ENCODE measurements around the gene SLC35B1. TPM values are rescaled to one million over a fixed set of nuclear protein-coding genes. Genes with fewer than 3 reads are reported as not detected.

Gene SLC35B1, protein sequence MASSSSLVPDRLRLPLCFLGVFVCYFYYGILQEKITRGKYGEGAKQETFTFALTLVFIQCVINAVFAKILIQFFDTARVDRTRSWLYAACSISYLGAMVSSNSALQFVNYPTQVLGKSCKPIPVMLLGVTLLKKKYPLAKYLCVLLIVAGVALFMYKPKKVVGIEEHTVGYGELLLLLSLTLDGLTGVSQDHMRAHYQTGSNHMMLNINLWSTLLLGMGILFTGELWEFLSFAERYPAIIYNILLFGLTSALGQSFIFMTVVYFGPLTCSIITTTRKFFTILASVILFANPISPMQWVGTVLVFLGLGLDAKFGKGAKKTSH
- 52.3 and 64.8 TPM in 2 replicates for total RNA-seq

DNA sequence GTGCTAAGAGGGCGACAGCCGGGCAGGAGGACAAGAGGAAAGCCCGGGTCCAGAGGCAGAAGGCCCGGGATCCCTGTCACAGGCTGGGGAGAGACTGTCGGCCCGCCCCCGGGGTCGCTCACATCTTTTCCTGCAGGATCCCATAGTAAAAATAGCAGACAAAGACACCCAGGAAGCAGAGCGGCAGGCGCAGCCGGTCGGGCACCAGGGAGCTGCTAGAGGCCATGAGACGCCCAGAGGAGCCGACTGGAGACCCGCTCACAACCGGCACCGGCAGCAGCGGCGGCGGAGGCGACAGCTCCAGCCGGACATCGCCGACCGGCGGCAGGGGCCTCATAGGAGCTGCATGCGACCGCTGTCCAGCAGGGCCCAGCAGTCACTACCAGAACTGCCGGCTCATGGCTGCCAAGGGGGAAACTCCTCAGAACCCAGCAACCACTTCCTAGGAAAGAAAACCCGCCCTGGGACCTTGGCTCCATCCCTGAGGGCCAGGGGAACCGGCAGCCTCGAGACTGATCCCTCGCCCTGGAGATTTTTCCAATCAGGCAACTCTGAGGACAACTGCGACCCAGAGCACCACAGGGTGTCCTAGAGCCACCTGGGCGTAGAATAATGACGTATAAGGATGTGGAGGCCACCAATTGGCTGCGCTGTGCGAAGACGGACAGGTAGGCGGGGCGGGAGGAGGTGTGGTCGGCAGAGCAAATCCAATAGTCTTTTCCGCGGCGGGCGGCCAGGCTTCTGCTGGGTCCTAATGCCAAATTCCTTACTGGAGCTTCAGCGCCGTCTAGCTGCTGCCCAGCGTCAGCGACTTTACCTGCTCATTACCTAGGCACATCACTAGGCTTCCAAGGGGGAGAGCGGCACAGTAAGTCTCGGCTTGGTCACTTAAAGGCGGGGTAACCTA is at the start of gene SLC35B1:
Gene SLC35B1 (minus strand): TSS at position 357 of the 907 bp plus-strand sequence. CDS start 131 bp downstream, at position 226.

DNA sequence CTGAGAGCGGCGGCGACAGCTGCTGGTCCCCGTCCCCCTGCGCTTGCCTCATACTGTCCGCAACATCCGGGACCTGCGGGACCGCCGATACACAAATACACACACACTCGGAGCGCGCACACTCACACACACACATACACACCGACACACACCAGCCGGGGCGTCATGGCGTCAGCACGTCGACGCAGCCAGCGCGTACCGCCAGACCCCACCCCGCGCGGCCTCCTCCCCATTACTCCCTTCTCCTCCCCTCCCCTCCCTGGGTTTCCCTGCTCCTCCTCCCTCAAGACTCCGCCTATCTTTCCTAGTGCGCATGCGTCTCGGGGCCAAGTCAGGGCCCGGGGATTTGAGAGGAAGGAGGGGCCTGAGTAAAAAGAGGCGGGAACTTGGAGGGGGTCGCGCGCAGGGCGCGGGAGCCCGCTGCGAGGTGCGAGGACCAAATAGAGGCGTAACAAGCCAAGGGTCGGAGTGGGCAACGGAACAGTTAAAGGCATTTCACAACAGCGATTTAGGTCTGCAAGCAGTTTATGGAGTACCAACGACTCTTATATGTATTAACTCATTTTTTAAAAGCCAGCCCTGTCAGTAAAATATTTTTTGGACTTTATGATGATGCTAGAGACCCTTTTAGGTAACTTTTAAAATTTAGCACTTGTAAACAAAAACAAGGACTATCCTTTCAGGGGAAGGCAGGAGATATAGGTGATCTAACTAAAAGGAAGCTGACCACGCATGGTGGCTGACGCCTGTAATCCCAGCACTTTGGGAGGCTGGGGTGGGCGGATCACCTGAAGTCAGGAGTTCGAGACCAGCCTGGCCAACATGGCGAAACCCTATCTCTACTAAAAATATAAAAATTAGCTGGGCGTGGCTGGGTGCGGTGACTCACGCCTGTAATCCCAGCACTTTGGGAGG is 29.6 kb downstream of the SLC35B1 start, which contains the start of gene SPOP:
Gene SPOP (minus strand): TSS at position 165 of the 915 bp plus-strand sequence. CDS start 55,287 bp downstream, outside the sequence.

Other genes with a start within 250 kb of the SLC35B1 start
- gene NGFR, start 212.7 kb downstream of the SLC35B1 start, total RNA-seq, result not detected in 2 replicates
- 0.88 and 1.5 TPM in 2 replicates for gene NXPH3, start 132.1 kb downstream of the SLC35B1 start, total RNA-seq
- 119 and 145 TPM in 2 replicates for gene SPOP, start 29.9 kb downstream of the SLC35B1 start, total RNA-seq
- 7.0 and 9.1 TPM in 2 replicates for gene FAM117A, start 56.2 kb upstream of the SLC35B1 start, total RNA-seq
- 40.5 and 42.4 TPM in 2 replicates for gene KAT7, start 80.7 kb upstream of the SLC35B1 start, total RNA-seq
- gene TAC4, start 140.1 kb upstream of the SLC35B1 start, total RNA-seq, result not detected in 2 replicates

All from bladder microvascular endothelial cell (primary cell).